Measurements from ENCODE around the gene TNXB. TPM values are rescaled to one million over a fixed set of nuclear protein-coding genes. Genes with fewer than 3 reads are reported as not detected.
A peak's percentile ranks its signal among the peaks of the same experiment; 100 is the strongest.
"Not testable (repeated sequence)": the region's sequence is repeated elsewhere in the genome, so short reads cannot be mapped to it uniquely, and the experiment has no call there.

TNXB gene
- total and polyA plus RNA-seq, 7 donors = 7.0 to 26.1 (median 14.5) TPM

GRCh38 chr6:32013738-32014137 lies 95.4 kb downstream of the TNXB start:
- ATAC-seq; DNase-seq; H3K4me1 ChIP-seq; intact Hi-C loops (cut with DNase I); H3K36me3 ChIP-seq (ENCODE audit: insufficient read depth in 1 of 2, low read depth in 1 of 2); H3K4me3 ChIP-seq; H3K27me3 ChIP-seq (ENCODE audit: insufficient read depth in 3 of 3, low read length in 2 of 3); H3K27ac ChIP-seq; H3K9me3 ChIP-seq: not testable (repeated sequence)
- WGBS, 3 donors = no CpG with 5 or more reads among the region's 5 CpGs

- H3K27me3 ChIP-seq (ENCODE audit: insufficient read depth in 3 of 3, low read length in 2 of 3); H3K27ac ChIP-seq; H3K36me3 ChIP-seq (ENCODE audit: insufficient read depth in 1 of 2, low read depth in 1 of 2); H3K4me1 ChIP-seq; H3K9me3 ChIP-seq; intact Hi-C loops (cut with DNase I); H3K4me3 ChIP-seq; ATAC-seq: not testable (repeated sequence)
- 82 to 85% (median 82%) methylated on average over 13 to 16 of the region's 17 CpGs for WGBS, 3 donors
- DNase-seq = peak; percentile 47 to 49
Observed at GRCh38 chr6:32012941-32013617, 96.1 kb downstream of the TNXB start.

- H3K36me3 ChIP-seq (ENCODE audit: insufficient read depth in 1 of 2, low read depth in 1 of 2); H3K4me3 ChIP-seq; H3K4me1 ChIP-seq; H3K27ac ChIP-seq; intact Hi-C loops (cut with DNase I); H3K9me3 ChIP-seq; H3K27me3 ChIP-seq (ENCODE audit: insufficient read depth in 3 of 3, low read length in 2 of 3); ATAC-seq: not testable (repeated sequence)
- 70 to 76% (median 74%) methylated on average over 13 to 18 of the region's 27 CpGs for WGBS, 3 donors
- peak; percentile 17 to 23 for DNase-seq
Observed at GRCh38 chr6:32010856-32011530, 98.1 kb downstream of the TNXB start.

GRCh38 chr6:32009537-32009936 lies 99.6 kb downstream of the TNXB start:
- intact Hi-C loops (cut with DNase I); H3K36me3 ChIP-seq (ENCODE audit: insufficient read depth in 1 of 2, low read depth in 1 of 2); H3K9me3 ChIP-seq; ATAC-seq; H3K4me3 ChIP-seq; H3K27me3 ChIP-seq (ENCODE audit: insufficient read depth in 3 of 3, low read length in 2 of 3); H3K4me1 ChIP-seq; H3K27ac ChIP-seq: not testable (repeated sequence)
- WGBS, 3 donors = 71 to 88% (median 75%) methylated on average over 1 to 11 of the region's 12 CpGs
- peak in 1 of 2 donors; percentile 3 for DNase-seq

GRCh38 chr6:32008616-32009015 lies 100.5 kb downstream of the TNXB start:
- H3K4me1 ChIP-seq; H3K9me3 ChIP-seq; H3K27me3 ChIP-seq (ENCODE audit: insufficient read depth in 3 of 3, low read length in 2 of 3); ATAC-seq; intact Hi-C loops (cut with DNase I); H3K27ac ChIP-seq; H3K4me3 ChIP-seq; H3K36me3 ChIP-seq (ENCODE audit: insufficient read depth in 1 of 2, low read depth in 1 of 2); DNase-seq: not testable (repeated sequence)
- 10 to 37% (median 16%) methylated on average over 6 to 7 of the region's 12 CpGs for WGBS, 3 donors

- H3K9me3 ChIP-seq; H3K27ac ChIP-seq; DNase-seq; H3K4me3 ChIP-seq; H3K36me3 ChIP-seq (ENCODE audit: insufficient read depth in 1 of 2, low read depth in 1 of 2); ATAC-seq; H3K27me3 ChIP-seq (ENCODE audit: insufficient read depth in 3 of 3, low read length in 2 of 3); H3K4me1 ChIP-seq; intact Hi-C loops (cut with DNase I): not testable (repeated sequence)
- no CpG with 5 or more reads among the region's 24 CpGs for WGBS, 3 donors
Observed at GRCh38 chr6:32008037-32008436, 101.1 kb downstream of the TNXB start.

- H3K4me1 ChIP-seq; H3K9me3 ChIP-seq; H3K27me3 ChIP-seq (ENCODE audit: insufficient read depth in 3 of 3, low read length in 2 of 3); H3K27ac ChIP-seq; intact Hi-C loops (cut with DNase I); H3K4me3 ChIP-seq; H3K36me3 ChIP-seq (ENCODE audit: insufficient read depth in 1 of 2, low read depth in 1 of 2): not testable (repeated sequence)
- WGBS, 3 donors = 68 to 72% (median 70%) methylated on average over 7 to 12 of the region's 12 CpGs
- peak in 1 of 2 donors; percentile 24 for DNase-seq
- peak in 1 of 4 donors; percentile 29 for ATAC-seq
Observed at GRCh38 chr6:32007086-32007485, 102.1 kb downstream of the TNXB start.

GRCh38 chr6:32005991-32006529 lies 103.1 kb downstream of the TNXB start:
- H3K27ac ChIP-seq; ATAC-seq; H3K4me3 ChIP-seq; intact Hi-C loops (cut with DNase I); H3K9me3 ChIP-seq; H3K36me3 ChIP-seq (ENCODE audit: insufficient read depth in 1 of 2, low read depth in 1 of 2); H3K27me3 ChIP-seq (ENCODE audit: insufficient read depth in 3 of 3, low read length in 2 of 3); H3K4me1 ChIP-seq: not testable (repeated sequence)
- 64 to 69% (median 67%) methylated on average over 8 of the region's 8 CpGs for WGBS, 3 donors
- DNase-seq = peak in 1 of 2 donors; percentile 10

GRCh38 chr6:32005538-32005880 lies 103.6 kb downstream of the TNXB start:
- H3K36me3 ChIP-seq (ENCODE audit: insufficient read depth in 1 of 2, low read depth in 1 of 2); H3K27me3 ChIP-seq (ENCODE audit: insufficient read depth in 3 of 3, low read length in 2 of 3); H3K4me3 ChIP-seq; H3K4me1 ChIP-seq; H3K9me3 ChIP-seq; H3K27ac ChIP-seq; intact Hi-C loops (cut with DNase I); ATAC-seq: not testable (repeated sequence)
- DNase-seq = peak; percentile 15 to 42
- WGBS, 3 donors = 50 to 68% (median 63%) methylated on average over 3 to 8 of the region's 9 CpGs

GRCh38 chr6:32004864-32005537 lies 104.1 kb downstream of the TNXB start:
- H3K36me3 ChIP-seq (ENCODE audit: insufficient read depth in 1 of 2, low read depth in 1 of 2); H3K4me3 ChIP-seq; H3K9me3 ChIP-seq; H3K27ac ChIP-seq; H3K27me3 ChIP-seq (ENCODE audit: insufficient read depth in 3 of 3, low read length in 2 of 3); ATAC-seq; intact Hi-C loops (cut with DNase I); H3K4me1 ChIP-seq: not testable (repeated sequence)
- DNase-seq = peak in 1 of 2 donors; percentile 12
- 62 to 67% (median 66%) methylated on average over 9 of the region's 13 CpGs for WGBS, 3 donors

- H3K4me3 ChIP-seq; H3K9me3 ChIP-seq; ATAC-seq; H3K4me1 ChIP-seq; H3K36me3 ChIP-seq (ENCODE audit: insufficient read depth in 1 of 2, low read depth in 1 of 2); H3K27ac ChIP-seq; H3K27me3 ChIP-seq (ENCODE audit: insufficient read depth in 3 of 3, low read length in 2 of 3); intact Hi-C loops (cut with DNase I): not testable (repeated sequence)
- WGBS, 3 donors = 71 to 74% (median 72%) methylated on average over 3 to 4 of the region's 4 CpGs
- peak; percentile 1 to 24 for DNase-seq
Observed at GRCh38 chr6:32004393-32004792, 104.7 kb downstream of the TNXB start.
